Smooth muscle cell (in vitro differentiated cells): ENCODE measurements around the gene ATG10. TPM values are rescaled to one million over a fixed set of nuclear protein-coding genes. Genes with fewer than 3 reads are reported as not detected.
"Not testable (repeated sequence)": the region's sequence is repeated elsewhere in the genome, so short reads cannot be mapped to it uniquely, and the experiment has no call there.

Experiments
- DNase-seq: peaks from one replicate; lab custom pipeline; 2025; ENCODE audit not compliant: unreplicated experiment; lab: John Stamatoyannopoulos, UW
- H2AFZ ChIP-seq: fragments of 200-600 bp; sonication (generic); 2 replicates; pipeline ENCODE4 v1.6.0; 2016; ENCODE audit warnings: antibody characterized with exemption, low read depth, mild to moderate bottlenecking
- H3F3A ChIP-seq: fragments of 200-600 bp; sonication (generic); 2 replicates; pipeline ENCODE4 v1.6.0; 2017; ENCODE audit warnings: antibody characterized with exemption, low read depth
- H3K27ac ChIP-seq: fragments of 200-600 bp; sonication (generic); 2 replicates; pipeline ENCODE4 v1.5.1; 2016; ENCODE audit warnings: low read depth, mild to moderate bottlenecking
- H3K27me3 ChIP-seq: fragments of 200-600 bp; sonication (generic); 2 replicates; pipeline ENCODE4 v1.6.1; 2016; ENCODE audit warnings: low read depth, mild to moderate bottlenecking
- H3K36me3 ChIP-seq: fragments of 200-600 bp; sonication (generic); 2 replicates; pipeline ENCODE4 v1.5.1; 2016; ENCODE audit warnings: low read depth
- H3K4me1 ChIP-seq: fragments of 200-600 bp; sonication (generic); 2 replicates; pipeline ENCODE4 v1.5.1; 2016; ENCODE audit warnings: low read depth
- H3K4me2 ChIP-seq: fragments of 200-600 bp; sonication (generic); 2 replicates; pipeline ENCODE4 v1.6.0; 2016; ENCODE audit warnings: mild to moderate bottlenecking
- H3K4me3 ChIP-seq: fragments of 200-600 bp; sonication (generic); 2 replicates; pipeline ENCODE4 v1.5.1; 2016; ENCODE audit warnings: mild to moderate bottlenecking
- H3K79me2 ChIP-seq: fragments of 200-600 bp; sonication (generic); 2 replicates; pipeline ENCODE4 v1.6.0; 2016; ENCODE audit warnings: low read depth, mild to moderate bottlenecking
- H3K9ac ChIP-seq: fragments of 200-600 bp; sonication (generic); 2 replicates; pipeline ENCODE4 v1.6.0; 2016; ENCODE audit warnings: low read depth
- H3K9me3 ChIP-seq: fragments of 200-600 bp; sonication (generic); replicated peaks from 2 replicates; pipeline ENCODE4 v1.5.1; 2016; ENCODE audit warnings: low read depth
- H4K20me1 ChIP-seq: fragments of 200-600 bp; sonication (generic); 2 replicates; pipeline ENCODE4 v1.6.0; 2016; ENCODE audit warnings: low read depth
- WGBS: methylation state at CpG from one replicate; pipeline ENCODE4 v1.1.7; 2016; ENCODE audit warnings: low lambda C conversion rate; 5-methylcytosine and 5-hydroxymethylcytosine counted together
- polyA plus RNA-seq: library from polyadenylated mRNA; unstranded; fragments of >200 nt; fragmentation: Nextera tagmentation; extraction: Ambion mirVana; gene quantifications from 2 replicates; pipeline ENCODE4 v1.2.1, GENCODE V29; 2016
- total RNA-seq: library from RNA; depleted of rRNA; stranded (reverse); fragments of >200 nt; gene quantifications from 2 replicates; pipeline ENCODE4 v1.2.3, GENCODE V29; 2014
- TF ChIP-seq, protein P1 (sequence below): fragments of 200-600 bp; sonication (generic); IDR thresholded peaks from 2 replicates; pipeline ENCODE4 v1.5.1; 2017; ENCODE audit warnings: borderline replicate concordance, mild to moderate bottlenecking, antibody characterized with exemption; ENCODE audit not compliant: insufficient read depth, poor library complexity, severe bottlenecking

The ATG10 gene
- total and polyA plus RNA-seq, 2 experiments from 2014 or later, result 7.2 to 12.5 TPM

DNA sequence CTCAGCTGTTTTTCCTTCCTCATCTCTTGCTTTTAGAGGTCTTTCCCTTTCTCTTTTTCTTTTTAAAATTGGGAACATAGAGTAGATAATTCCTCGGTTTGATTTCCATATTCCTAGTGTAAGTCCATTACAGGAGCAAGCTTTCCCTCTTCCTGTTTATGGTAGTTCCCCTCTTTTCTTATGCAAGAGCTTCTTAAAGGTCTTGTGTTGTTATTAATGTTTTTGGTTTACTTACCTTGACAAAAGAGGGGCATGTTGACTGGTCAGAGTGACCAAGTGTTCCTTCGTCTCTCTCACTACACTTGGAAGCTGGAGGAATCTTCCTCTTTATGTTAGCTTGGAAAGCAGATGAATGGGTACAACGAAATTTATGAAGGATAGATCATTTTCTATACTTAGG, 8.3 kb downstream of the ATG10 start:
- Histone ChIP-seq H2AFZ (no peak overlapping the region), H3K27me3 (no peaks in the 10 kb centered on the region), H3K4me3 (no peak overlapping the region), H3K79me2 (no peaks in the 10 kb centered on the region), H3K4me1 (peaks cover 13% of the 10 kb centered on the region), H3K9me3 (no peaks in the 10 kb centered on the region), H3F3A (no peaks in the 10 kb centered on the region), H3K4me2 (no peak overlapping the region), H3K27ac (no peak overlapping the region), H3K36me3 (no peaks in the 10 kb centered on the region), H4K20me1 (no peaks in the 10 kb centered on the region), H3K9ac (no peak overlapping the region)
- TF ChIP-seq, protein P1, sequence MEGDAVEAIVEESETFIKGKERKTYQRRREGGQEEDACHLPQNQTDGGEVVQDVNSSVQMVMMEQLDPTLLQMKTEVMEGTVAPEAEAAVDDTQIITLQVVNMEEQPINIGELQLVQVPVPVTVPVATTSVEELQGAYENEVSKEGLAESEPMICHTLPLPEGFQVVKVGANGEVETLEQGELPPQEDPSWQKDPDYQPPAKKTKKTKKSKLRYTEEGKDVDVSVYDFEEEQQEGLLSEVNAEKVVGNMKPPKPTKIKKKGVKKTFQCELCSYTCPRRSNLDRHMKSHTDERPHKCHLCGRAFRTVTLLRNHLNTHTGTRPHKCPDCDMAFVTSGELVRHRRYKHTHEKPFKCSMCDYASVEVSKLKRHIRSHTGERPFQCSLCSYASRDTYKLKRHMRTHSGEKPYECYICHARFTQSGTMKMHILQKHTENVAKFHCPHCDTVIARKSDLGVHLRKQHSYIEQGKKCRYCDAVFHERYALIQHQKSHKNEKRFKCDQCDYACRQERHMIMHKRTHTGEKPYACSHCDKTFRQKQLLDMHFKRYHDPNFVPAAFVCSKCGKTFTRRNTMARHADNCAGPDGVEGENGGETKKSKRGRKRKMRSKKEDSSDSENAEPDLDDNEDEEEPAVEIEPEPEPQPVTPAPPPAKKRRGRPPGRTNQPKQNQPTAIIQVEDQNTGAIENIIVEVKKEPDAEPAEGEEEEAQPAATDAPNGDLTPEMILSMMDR, result no peak
- no peak for DNase-seq
- 46% methylated on average over 3 of the region's 3 CpGs for WGBS

DNA sequence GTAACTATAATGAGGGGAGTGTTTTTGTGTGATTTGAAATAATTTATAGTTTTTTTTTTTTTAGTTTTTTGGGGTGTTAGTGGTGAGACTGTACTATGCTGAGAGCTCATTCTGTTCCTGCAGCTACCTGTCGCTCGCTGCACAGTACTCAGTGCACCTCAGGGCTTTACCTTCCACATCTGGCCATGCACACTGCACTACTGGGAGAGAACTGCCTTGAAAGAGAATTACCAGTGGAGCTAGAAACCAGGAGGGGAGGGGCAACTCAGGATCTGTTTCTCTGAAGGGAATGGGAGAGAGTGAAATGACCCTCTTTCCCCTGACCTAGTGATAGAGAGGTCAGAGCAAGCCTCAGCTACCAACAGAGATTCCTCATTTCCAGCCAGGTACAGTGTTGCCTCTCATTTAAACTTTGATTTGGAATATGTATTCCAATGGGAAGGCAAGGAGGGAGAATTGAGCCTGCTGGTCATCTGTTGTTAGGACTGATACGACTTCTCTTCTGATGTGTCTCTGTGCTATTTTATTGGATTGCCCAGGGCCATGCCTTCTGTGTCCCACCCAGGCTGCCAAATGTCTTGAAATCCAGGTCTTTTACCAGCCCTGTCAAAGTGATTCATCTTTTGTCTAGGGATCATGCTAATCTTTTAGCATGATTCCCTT, 8.9 kb downstream of the ATG10 start:
- Histone ChIP-seq H3K4me3 (no peak overlapping the region), H3K79me2 (no peaks in the 10 kb centered on the region), H3K36me3 (no peaks in the 10 kb centered on the region), H3K4me1 (peaks cover 13% of the 10 kb centered on the region), H4K20me1 (no peaks in the 10 kb centered on the region), H3K27ac (no peak overlapping the region), H3K27me3 (no peaks in the 10 kb centered on the region), H2AFZ (no peak overlapping the region), H3F3A (no peaks in the 10 kb centered on the region), H3K9ac (no peak overlapping the region), H3K9me3 (no peaks in the 10 kb centered on the region), H3K4me2 (no peak overlapping the region)
- DNase-seq, result no peak
- 47% methylated on average over 3 of the region's 3 CpGs for WGBS
- TF ChIP-seq, protein P1, result no peak

DNA sequence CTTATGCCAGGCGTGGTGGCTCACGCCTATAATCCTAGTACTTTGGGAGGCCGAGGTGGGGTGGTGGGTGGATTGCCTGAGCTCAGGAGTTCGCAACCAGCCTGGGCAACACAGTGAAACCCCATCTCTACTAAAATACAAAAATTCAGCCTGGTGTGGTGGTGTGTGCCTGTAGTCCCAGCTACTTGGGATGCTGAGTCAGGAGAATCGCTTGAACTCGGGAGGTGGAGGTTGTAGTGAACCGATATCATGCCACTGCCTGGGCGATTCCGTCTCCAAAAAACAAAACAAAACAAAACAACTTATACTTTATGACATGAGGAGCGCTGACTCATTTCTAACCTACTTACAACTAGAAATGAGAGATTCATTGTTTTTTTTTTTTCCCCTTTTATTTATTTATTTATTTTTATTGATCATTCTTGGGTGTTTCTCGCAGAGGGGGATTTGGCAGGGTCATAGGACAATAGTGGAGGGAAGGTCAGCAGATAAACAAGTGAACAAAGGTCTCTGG, 10.4 kb downstream of the ATG10 start:
- H3K27me3 ChIP-seq, H4K20me1 ChIP-seq, H3K9ac ChIP-seq, H3K27ac ChIP-seq, H3K4me2 ChIP-seq, H3K79me2 ChIP-seq, H3K4me3 ChIP-seq, H2AFZ ChIP-seq, H3K9me3 ChIP-seq, H3K36me3 ChIP-seq, H3F3A ChIP-seq, DNase-seq: not testable (repeated sequence)
- peaks cover 13% of the 10 kb centered on the region for H3K4me1 ChIP-seq
- WGBS, result 96% methylated on average over 11 of the region's 11 CpGs

DNA sequence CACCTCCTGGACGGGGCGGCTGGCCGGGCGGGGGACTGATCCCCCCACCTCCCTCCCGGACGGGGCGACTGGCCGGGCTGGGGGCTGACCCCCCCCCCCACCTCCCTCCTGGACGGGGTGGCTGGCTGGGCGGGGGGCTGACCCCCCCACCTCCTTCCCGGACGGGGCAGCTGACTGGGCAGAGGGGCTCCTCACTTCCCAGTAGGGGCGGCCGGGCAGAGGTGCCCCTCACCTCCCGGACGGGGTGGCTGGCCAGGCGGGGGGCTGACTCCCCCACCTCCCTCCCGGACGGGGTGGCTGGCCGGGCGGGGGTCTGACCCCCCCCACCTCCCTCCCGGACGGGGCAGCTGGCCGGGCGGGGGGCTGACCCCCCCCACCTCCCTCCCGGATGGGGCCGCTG, 11.3 kb downstream of the ATG10 start:
- not testable (repeated sequence) for H3F3A ChIP-seq, H3K36me3 ChIP-seq, H3K9me3 ChIP-seq, DNase-seq, H3K4me2 ChIP-seq, H3K27me3 ChIP-seq, H3K9ac ChIP-seq, H3K4me3 ChIP-seq, H2AFZ ChIP-seq, H4K20me1 ChIP-seq, H3K27ac ChIP-seq, H3K79me2 ChIP-seq
- H3K4me1 ChIP-seq, result peaks cover 13% of the 10 kb centered on the region
- 92% methylated on average over 4 of the region's 27 CpGs for WGBS

DNA sequence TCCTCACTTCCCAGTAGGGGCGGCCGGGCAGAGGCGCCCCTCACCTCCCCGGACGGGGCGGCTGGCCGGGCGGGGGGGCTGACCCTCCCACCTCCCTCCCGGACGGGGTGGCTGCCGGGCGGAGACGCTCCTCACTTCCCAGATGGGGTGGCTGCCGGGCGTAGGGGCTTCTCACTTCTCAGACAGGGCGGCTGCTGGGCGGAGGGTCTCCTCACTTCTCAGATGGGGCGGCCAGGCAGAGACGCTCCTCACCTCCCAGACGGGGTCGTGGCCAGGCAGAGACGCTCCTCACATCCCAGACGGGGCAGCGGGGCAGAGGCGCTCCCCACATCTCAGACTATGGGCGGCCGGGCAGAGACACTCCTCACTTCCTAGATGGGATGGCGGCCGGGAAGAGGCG, 11.7 kb downstream of the ATG10 start:
- WGBS, result over 99% methylated on average over 18 of the region's 30 CpGs
- DNase-seq, result not testable (repeated sequence)

More for the DNA sequence above, 11.7 kb downstream of the ATG10 start:
- H3K9me3 ChIP-seq, H2AFZ ChIP-seq, H3K36me3 ChIP-seq, H3K27ac ChIP-seq, H3K4me3 ChIP-seq, H3F3A ChIP-seq, H3K79me2 ChIP-seq, H3K4me2 ChIP-seq, H4K20me1 ChIP-seq, H3K27me3 ChIP-seq, H3K9ac ChIP-seq: not testable (repeated sequence)
- H3K4me1 ChIP-seq, result peaks cover 13% of the 10 kb centered on the region
